Brain pericyte (primary cell): ENCODE results near the gene TSPY8.
"Not testable (repeated sequence)": the region's sequence is repeated elsewhere in the genome, so short reads cannot be mapped to it uniquely, and the experiment has no call there.

Source experiments
- DNase-seq: peaks from one replicate; pipeline ENCODE4 v3.0.0-alpha.2; 2012; ENCODE audit warnings: low read depth, low spot score

Gene TSPY8

GRCh38 chrY:9357497-9357896, at the start of gene TSPY8:
TSPY8 (plus strand) TSS chrY:9357797; CDS start chrY:9357843, 46 bp downstream.
- DNase-seq = not testable (repeated sequence)

DNA sequence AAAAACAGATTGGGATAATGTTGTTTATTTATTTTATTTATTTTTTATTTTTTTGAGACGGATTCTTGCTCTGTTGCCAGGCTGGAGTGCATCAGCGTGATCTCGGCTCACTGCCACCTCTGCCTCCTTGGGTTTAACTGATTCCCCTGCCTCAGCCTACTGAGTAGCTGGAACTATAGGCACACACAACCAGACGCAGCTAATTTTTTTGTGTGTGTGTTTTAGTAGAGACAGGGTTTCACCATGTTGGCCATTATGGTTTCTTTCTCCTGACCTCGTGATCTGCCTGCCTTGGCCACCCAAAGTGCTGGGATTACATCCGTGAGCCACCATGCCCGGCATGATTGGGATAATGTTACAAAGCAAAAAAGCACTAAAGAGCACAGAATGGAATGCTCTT, 36.6 kb upstream of the TSPY8 start:
- DNase-seq = no peak

DNA sequence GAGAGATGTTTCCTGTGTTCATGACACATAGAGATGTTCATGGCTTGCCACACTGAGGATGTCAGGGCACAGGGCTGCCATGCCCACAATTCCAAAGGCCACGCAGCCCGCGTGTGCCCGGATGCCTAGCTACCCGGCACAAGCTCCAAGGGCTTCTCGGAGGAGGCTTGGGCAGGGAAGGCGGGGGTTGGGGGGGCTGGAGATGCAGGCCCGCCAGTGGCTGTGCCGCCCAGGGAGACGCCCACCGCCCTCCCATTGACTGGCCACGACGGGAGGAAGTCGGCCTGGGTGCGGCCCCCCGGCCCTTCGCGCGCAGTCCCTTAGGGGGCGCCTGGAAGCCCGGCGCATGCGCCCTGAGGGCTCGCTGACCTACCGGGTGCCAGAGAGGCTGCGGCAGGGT, 20.4 kb upstream of the TSPY8 start, which contains the start of gene TSPY4:
TSPY4 (plus strand) TSS at position 301 of the 400 bp plus-strand sequence; CDS start at position 347, 46 bp downstream.
- DNase-seq = not testable (repeated sequence)

DNA sequence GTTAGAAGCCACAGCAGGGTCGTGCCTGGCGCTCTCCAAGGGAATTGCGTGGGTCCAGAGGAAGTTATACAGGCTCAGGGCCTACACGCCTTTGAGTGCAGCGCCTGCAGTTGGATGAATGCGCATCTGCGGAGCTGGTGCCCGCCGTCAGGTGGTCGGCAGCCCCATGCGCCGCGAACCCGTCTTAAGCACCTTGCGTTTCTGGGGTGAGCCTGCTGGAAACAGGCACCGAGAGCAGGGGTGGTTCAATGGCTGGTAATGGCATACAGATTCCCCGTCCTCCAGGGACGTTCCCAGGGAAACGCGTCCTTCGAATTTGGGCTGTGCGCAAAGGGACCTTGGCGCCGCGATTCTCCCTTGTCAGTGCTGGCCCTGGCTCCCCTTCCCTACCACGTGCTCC, 38.9 kb downstream of the TSPY8 start:
- DNase-seq = not testable (repeated sequence)

DNA sequence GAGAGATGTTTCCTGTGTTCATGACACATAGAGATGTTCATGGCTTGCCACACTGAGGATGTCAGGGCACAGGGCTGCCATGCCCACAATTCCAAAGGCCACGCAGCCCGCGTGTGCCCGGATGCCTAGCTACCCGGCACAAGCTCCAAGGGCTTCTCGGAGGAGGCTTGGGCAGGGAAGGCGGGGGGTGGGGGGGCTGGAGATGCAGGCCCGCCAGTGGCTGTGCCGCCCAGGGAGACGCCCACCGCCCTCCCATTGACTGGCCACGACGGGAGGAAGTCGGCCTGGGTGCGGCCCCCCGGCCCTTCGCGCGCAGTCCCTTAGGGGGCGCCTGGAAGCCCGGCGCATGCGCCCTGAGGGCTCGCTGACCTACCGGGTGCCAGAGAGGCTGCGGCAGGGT, 40.5 kb downstream of the TSPY8 start, which contains the start of gene TSPY3:
TSPY3 (plus strand) TSS at position 301 of the 400 bp plus-strand sequence; CDS start at position 347, 46 bp downstream.
- not testable (repeated sequence) for DNase-seq
